Measurements from ENCODE around the gene ARL6IP1.
"Not testable (repeated sequence)": the region's sequence is repeated elsewhere in the genome, so short reads cannot be mapped to it uniquely, and the experiment has no call there.

ARL6IP1 gene

DNA sequence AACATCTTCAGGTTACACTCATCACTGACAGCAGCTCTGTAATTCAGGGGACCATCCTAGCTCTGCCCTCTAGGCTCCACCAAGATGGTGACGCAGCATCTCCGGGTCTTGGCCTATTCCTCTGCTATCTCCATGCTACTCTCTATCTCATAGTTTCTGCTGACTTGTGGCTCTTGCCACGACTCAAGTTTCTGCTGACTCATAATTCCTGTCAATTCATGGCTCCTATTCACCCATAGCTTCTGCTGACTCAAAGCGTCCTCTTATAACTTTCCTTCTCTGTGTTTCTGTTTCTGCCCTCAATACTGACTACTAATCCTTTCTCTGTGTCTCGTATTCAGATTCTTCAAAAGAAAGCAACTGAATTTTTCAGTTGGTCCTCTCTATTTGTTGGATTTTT, 38.6 kb downstream of the ARL6IP1 start:
- H3K4me3 ChIP-seq (ENCODE audit: low read depth, low read length); H3K36me3 ChIP-seq (ENCODE audit: insufficient read depth, low read length); H2AFZ ChIP-seq (ENCODE audit: low read length, unreplicated experiment); H3K4me1 ChIP-seq (ENCODE audit: control insufficient read depth, insufficient read depth, low read length, unreplicated experiment); H3K27me3 ChIP-seq (ENCODE audit: insufficient read depth, low read length); H3K79me2 ChIP-seq (ENCODE audit: control insufficient read depth, insufficient read depth, low read length, unreplicated experiment): not testable (repeated sequence)
- H3K27ac ChIP-seq (ENCODE audit: low read depth, low read length): peak overlapping the region; percentile 26; the same call in 1 of the 2 replicates

DNA sequence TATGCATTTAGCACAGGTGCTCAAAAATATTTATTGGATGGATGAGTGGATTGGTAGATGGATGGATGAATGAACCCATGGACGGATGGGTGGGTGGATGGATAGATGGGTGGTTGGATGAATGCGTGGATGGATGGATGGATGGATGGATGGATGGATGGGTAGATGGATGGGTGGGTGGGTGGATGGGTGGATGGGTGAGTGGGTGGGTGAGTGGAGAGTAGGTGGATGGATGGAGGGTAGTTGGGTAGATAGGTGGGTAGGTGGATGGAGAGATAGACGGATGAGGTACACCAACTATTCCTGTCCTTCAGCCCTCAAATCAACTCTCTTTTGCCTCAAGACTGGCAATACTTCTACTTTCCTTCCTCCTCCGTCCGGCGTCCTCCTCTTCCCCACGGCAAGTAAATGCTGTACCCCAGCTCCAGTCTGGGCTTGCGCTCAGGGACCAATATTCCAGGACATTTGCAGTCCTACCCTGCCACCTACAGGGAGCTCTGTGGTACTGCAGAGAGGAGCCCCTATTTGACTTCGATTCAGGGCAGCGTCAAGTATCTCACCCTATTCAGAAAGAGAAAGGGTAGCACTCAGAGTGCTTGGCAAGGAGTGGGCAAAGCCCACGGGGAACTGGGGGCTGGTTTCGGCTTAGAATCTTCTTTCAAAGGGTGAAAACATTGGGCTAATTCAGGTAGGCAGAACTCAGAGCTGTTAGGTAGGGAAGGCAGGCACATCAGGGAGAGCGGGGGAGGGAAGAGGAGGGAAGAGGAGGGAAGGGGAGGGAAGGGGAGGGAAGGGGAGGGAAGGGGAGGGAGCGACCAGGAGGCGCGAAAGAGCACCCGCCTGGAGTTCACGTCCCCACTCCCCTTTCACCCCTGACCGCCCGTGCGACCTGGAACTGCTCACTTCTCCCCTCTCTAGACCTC, 41.5 kb downstream of the ARL6IP1 start:
- H3K79me2 ChIP-seq (ENCODE audit: control insufficient read depth, insufficient read depth, low read length, unreplicated experiment); H3K27me3 ChIP-seq (ENCODE audit: insufficient read depth, low read length); H2AFZ ChIP-seq (ENCODE audit: low read length, unreplicated experiment); H3K4me1 ChIP-seq (ENCODE audit: control insufficient read depth, insufficient read depth, low read length, unreplicated experiment); H3K36me3 ChIP-seq (ENCODE audit: insufficient read depth, low read length); H3K27ac ChIP-seq (ENCODE audit: low read depth, low read length); H3K4me3 ChIP-seq (ENCODE audit: low read depth, low read length): not testable (repeated sequence)

DNA sequence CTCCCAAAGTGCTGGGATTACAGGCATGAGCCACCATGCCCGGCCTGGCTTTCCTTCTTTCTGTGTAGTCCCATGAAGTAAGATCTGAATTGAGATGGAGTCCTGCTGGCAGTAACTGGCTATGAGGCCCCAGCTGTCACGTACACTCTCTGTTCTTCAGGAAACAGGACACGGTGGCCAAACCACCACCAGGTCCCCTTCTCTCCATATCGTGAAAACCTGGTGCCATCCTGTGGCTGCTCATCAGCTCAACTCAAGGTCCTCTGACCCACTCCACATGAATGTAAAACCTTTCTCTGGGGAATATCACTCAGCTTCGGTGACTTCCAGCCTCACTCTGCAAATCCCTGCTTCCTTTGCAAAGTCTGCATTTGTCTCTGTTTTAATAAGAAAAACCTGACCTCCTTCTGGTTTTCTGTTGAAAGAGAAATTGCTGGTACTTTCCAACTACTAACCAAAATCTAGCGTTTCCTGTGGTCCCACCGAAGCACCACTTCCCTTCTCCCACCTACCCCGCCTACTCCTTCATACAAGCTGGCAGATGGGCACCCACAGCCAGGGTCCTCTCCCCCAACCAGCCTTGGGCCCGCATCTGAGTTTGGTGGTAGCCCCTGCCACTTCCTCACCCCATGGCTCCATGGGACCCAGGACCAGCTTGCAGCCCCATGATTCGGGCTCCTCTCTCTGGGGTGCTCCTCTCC, 43.2 kb downstream of the ARL6IP1 start:
- not testable (repeated sequence) for H3K4me1 ChIP-seq (ENCODE audit: control insufficient read depth, insufficient read depth, low read length, unreplicated experiment); H3K79me2 ChIP-seq (ENCODE audit: control insufficient read depth, insufficient read depth, low read length, unreplicated experiment); H3K4me3 ChIP-seq (ENCODE audit: low read depth, low read length); H3K27me3 ChIP-seq (ENCODE audit: insufficient read depth, low read length); H3K27ac ChIP-seq (ENCODE audit: low read depth, low read length); H3K36me3 ChIP-seq (ENCODE audit: insufficient read depth, low read length); H2AFZ ChIP-seq (ENCODE audit: low read length, unreplicated experiment)

DNA sequence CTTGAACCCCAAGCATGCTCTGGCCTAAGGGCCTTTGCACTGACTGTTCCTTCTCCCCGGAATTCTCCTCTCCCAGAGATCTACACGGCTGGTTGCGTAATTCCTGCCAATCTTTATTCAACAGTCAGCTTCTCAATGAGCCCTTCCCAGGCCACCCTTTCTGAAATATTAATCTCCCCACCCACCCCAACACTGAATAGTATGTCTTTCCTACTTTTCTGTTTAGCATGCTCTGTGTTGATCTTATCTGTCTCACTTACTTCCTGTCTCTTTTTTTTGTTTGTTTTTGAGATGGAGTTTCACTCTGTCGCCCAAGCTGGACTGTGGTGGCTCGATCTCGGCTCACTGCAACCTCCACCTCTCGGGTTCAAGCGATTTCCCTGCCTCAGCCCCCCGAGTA, 44.7 kb downstream of the ARL6IP1 start:
- H3K36me3 ChIP-seq (ENCODE audit: insufficient read depth, low read length); H3K79me2 ChIP-seq (ENCODE audit: control insufficient read depth, insufficient read depth, low read length, unreplicated experiment); H3K27me3 ChIP-seq (ENCODE audit: insufficient read depth, low read length); H3K4me1 ChIP-seq (ENCODE audit: control insufficient read depth, insufficient read depth, low read length, unreplicated experiment); H2AFZ ChIP-seq (ENCODE audit: low read length, unreplicated experiment); H3K4me3 ChIP-seq (ENCODE audit: low read depth, low read length); H3K27ac ChIP-seq (ENCODE audit: low read depth, low read length): not testable (repeated sequence)

DNA sequence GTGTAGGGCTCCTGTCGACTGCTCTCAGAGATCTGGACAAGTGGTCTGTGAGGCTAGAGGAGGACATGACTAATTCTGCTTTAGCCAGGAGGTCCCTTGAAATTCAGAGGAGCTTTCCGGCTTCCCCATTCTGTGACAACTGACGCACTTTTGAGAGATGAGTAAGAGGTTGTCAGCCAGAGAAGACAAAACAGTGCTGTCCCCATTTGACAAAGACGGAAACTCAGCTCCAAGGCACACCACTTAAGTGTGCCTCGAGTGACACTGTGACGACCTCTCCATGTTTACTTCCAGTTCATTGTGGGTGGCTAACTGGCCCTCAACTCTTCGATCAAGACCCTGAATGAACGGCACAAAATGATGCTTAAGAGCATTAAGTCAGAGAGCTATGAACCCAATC, 58.5 kb downstream of the ARL6IP1 start:
- not testable (repeated sequence) for H3K27ac ChIP-seq (ENCODE audit: low read depth, low read length); H3K36me3 ChIP-seq (ENCODE audit: insufficient read depth, low read length); H3K27me3 ChIP-seq (ENCODE audit: insufficient read depth, low read length)

More for the DNA sequence above, 58.5 kb downstream of the ARL6IP1 start:
- not testable (repeated sequence) for H3K4me3 ChIP-seq (ENCODE audit: low read depth, low read length); H3K4me1 ChIP-seq (ENCODE audit: control insufficient read depth, insufficient read depth, low read length, unreplicated experiment); H3K79me2 ChIP-seq (ENCODE audit: control insufficient read depth, insufficient read depth, low read length, unreplicated experiment); H2AFZ ChIP-seq (ENCODE audit: low read length, unreplicated experiment)
